Cardiac muscle cell (in vitro differentiated cells and primary cell): ENCODE results near the gene PRR30. TPM values are rescaled to one million over a fixed set of nuclear protein-coding genes. Genes with fewer than 3 reads are reported as not detected.

Experiments
- DNase-seq, 2 donors: peaks; one replicate each; pipeline versions ENCODE4 v3.0.0 to v3.0.0-alpha.2; 2010 to 2017; ENCODE audit warnings: low read depth in 1 of 2, low spot score in 1 of 2
- H3K27ac ChIP-seq: fragments of 200-600 bp; sonication (generic); 2 replicates; pipeline ENCODE4 v1.5.1; 2016
- H3K27me3 ChIP-seq: fragments of 200-600 bp; sonication (generic); 2 replicates; pipeline ENCODE4 v1.6.0; 2016; ENCODE audit warnings: control low read depth
- H3K36me3 ChIP-seq: fragments of 200-600 bp; sonication (generic); 2 replicates; pipeline ENCODE4 v1.5.1; 2016; ENCODE audit warnings: control low read depth
- H3K4me1 ChIP-seq: fragments of 200-600 bp; sonication (generic); 2 replicates; pipeline ENCODE4 v1.8.1; 2017; ENCODE audit warnings: low read depth, mild to moderate bottlenecking, mixed run types
- H3K4me3 ChIP-seq: fragments of 200-600 bp; sonication (generic); 2 replicates; pipeline ENCODE4 v1.5.1; 2016; ENCODE audit warnings: mild to moderate bottlenecking
- H3K9me3 ChIP-seq: fragments of 200-600 bp; sonication (generic); 2 replicates; pipeline ENCODE4 v1.5.1; 2017; ENCODE audit warnings: low read depth, mild to moderate bottlenecking, control low read depth
- polyA plus RNA-seq: library from polyadenylated mRNA; unstranded; fragments of >200 nt; fragmentation: Nextera tagmentation; extraction: Ambion mirVana; gene quantifications from 2 replicates; pipeline ENCODE4 v1.2.1, GENCODE V29; 2016
- total RNA-seq: library from RNA; depleted of rRNA; stranded (reverse); fragments of >200 nt; gene quantifications from 2 replicates; pipeline ENCODE4 v1.2.3, GENCODE V29; 2016
- TF ChIP-seq, protein P1 (sequence below): IDR thresholded peaks from 2 replicates; pipeline ENCODE4 v1.5.1; 2012; ENCODE audit warnings: low read depth, mild to moderate bottlenecking, low read length

The PRR30 gene
- total and polyA plus RNA-seq, 2 experiments from 2014 or later: not detected

DNA sequence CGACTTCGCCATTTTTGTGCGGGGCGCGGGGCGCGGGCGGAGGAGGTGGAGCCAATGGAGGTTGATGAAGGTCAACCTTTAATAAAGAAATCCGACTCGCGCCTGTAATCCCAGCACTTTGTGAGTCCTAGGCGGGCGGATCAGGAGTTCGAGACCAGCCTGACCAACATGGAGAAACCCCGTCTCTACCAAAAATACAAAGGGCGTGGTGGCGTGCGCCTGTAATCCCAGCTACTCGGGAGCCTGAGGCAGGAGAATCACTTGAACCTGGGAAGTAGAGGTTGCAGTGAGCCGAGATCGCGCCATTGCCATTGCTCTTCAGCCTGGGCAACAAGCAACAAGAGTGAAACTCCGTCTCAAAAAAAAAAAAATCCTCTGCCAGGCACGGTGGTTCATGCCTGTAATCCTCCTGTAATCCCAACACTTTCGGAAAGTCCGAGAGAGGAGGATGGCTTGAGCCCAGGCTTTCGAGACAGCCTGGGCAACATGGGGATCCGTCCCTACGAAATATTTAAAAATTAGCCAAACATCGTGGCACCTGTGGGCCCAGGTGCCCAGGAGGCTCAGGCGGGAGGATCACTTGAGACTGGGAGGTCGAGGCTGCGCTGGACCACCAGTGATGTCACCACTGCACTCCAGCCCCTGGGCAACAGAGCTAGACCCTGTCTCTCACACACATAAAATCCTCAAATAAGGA, 4.3 kb downstream of the PRR30 start:
- no peak overlapping the region for H3K27ac ChIP-seq

DNA sequence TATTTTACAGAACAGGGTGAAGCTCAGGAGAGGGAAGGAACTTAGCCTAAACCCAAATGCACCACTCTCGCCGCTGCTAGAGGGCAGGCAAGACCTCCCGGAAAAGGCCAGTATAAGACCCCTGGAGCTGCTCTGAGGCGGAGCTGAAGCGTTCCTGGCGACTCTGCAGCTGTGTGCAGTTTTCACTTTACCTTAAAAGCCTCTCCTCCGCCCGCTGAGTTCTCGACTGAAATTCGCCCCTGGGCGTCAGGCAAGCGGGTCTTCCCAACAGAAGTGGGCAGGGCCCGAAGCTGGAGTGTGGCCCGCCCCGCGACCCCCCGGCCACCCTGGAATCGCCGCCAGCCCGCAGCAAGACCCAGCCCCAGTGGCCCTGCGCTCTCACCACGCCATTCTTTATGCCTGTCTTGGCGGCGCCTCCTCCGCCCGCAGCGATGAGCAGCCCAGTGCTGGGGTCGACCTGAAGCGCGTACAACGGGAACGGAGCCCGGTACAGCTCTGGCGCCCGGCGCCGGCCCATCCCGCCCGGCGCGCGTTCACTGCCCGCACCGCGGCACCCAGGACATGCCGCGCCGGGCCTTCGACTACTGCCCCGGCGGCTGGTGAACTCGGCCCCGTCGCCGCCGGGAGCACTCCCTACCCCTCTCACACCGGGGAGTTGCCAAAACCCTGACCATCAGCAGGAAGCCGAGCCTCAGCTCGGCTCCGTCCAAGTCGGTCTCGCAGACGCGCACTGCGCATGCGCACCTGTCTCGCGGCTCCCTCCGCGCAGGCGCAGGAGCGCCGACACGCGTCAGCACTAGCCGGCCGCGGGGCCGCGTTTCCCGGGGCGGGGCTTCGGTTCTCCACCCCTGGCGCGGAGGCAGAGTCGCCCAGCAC, 5.1 kb downstream of the PRR30 start, which contains the start of gene PREB:
Gene PREB (minus strand): TSS at position 732 of the 876 bp plus-strand sequence. CDS start 215 bp downstream, at position 517.
- TF ChIP-seq, protein P1, sequence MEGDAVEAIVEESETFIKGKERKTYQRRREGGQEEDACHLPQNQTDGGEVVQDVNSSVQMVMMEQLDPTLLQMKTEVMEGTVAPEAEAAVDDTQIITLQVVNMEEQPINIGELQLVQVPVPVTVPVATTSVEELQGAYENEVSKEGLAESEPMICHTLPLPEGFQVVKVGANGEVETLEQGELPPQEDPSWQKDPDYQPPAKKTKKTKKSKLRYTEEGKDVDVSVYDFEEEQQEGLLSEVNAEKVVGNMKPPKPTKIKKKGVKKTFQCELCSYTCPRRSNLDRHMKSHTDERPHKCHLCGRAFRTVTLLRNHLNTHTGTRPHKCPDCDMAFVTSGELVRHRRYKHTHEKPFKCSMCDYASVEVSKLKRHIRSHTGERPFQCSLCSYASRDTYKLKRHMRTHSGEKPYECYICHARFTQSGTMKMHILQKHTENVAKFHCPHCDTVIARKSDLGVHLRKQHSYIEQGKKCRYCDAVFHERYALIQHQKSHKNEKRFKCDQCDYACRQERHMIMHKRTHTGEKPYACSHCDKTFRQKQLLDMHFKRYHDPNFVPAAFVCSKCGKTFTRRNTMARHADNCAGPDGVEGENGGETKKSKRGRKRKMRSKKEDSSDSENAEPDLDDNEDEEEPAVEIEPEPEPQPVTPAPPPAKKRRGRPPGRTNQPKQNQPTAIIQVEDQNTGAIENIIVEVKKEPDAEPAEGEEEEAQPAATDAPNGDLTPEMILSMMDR: peak; percentile 56
- H3K4me3 ChIP-seq: peak within 1 kb of the TSS; percentile 94
- no peaks in the 10 kb centered on the region for H3K27me3 ChIP-seq
- peak within 1 kb of the TSS; percentile 85 for H3K27ac ChIP-seq
- DNase-seq: peak; percentile 97 to 98
- peaks cover 4% of the 10 kb centered on the region for H3K36me3 ChIP-seq
- H3K4me1 ChIP-seq: peaks cover 5% of the 10 kb centered on the region
- no peaks in the 10 kb centered on the region for H3K9me3 ChIP-seq

More for the DNA sequence above, 4.3 kb downstream of the PRR30 start:
- Histone ChIP-seq H3K4me1 (peaks cover 5% of the 10 kb centered on the region), H3K27me3 (no peaks in the 10 kb centered on the region), H3K36me3 (peaks cover 4% of the 10 kb centered on the region), H3K9me3 (no peaks in the 10 kb centered on the region), H3K4me3 (no peak overlapping the region)
- no peak for DNase-seq
- TF ChIP-seq, protein P1: no peak

GRCh38 chr2:27133195-27133875, 5.9 kb downstream of the PRR30 start:
- Histone ChIP-seq H3K9me3 (no peaks in the 10 kb centered on the region), H3K36me3 (peaks cover 4% of the 10 kb centered on the region), H3K4me3 (peak overlapping the region; percentile 94), H3K4me1 (peaks cover 5% of the 10 kb centered on the region), H3K27me3 (no peaks in the 10 kb centered on the region), H3K27ac (peak overlapping the region; percentile 85)
- TF ChIP-seq, protein P1: no peak
- no peak for DNase-seq

GRCh38 chr2:27131429-27131828, 7.8 kb downstream of the PRR30 start:
- no peak for DNase-seq
- peaks cover 4% of the 10 kb centered on the region for H3K36me3 ChIP-seq
- TF ChIP-seq, protein P1: no peak
- H3K27me3 ChIP-seq: no peaks in the 10 kb centered on the region
- peaks cover 5% of the 10 kb centered on the region for H3K4me1 ChIP-seq
- H3K4me3 ChIP-seq: no peak overlapping the region
- no peak overlapping the region for H3K27ac ChIP-seq
- no peaks in the 10 kb centered on the region for H3K9me3 ChIP-seq

GRCh38 chr2:27130396-27130795, 8.8 kb downstream of the PRR30 start:
- Histone ChIP-seq H3K27me3 (no peaks in the 10 kb centered on the region), H3K9me3 (no peaks in the 10 kb centered on the region), H3K27ac (no peak overlapping the region), H3K36me3 (peaks cover 4% of the 10 kb centered on the region), H3K4me3 (no peak overlapping the region), H3K4me1 (peaks cover 5% of the 10 kb centered on the region)
- TF ChIP-seq, protein P1: no peak
- DNase-seq: no peak
